HFFc6 (cell line): Measurements from ENCODE around the gene CCDC8. TPM values are rescaled to one million over a fixed set of nuclear protein-coding genes. Genes with fewer than 3 reads are reported as not detected.
A peak's percentile ranks its signal among the peaks of the same experiment; 100 is the strongest.

Source experiments
- DNase-seq: peaks from one replicate; pipeline ENCODE4 v3.0.0-alpha.2; 2018
- H3K27ac Mint-ChIP-seq: 2 replicates; pipeline ENCODE4 v1.8.0; 2020; ENCODE audit warnings: mild to moderate bottlenecking, mixed read lengths
- H3K27me3 Mint-ChIP-seq: 2 replicates; pipeline ENCODE4 v1.8.0; 2021; ENCODE audit warnings: mild to moderate bottlenecking, moderate library complexity, mixed read lengths; ENCODE audit not compliant: insufficient read depth
- H3K36me3 Mint-ChIP-seq: 2 replicates; pipeline ENCODE4 v1.8.0; 2021; ENCODE audit warnings: low read depth, mixed read lengths
- H3K4me1 Mint-ChIP-seq: 2 replicates; pipeline ENCODE4 v1.8.0; 2020; ENCODE audit warnings: low read depth, mixed read lengths
- H3K4me3 Mint-ChIP-seq: 2 replicates; pipeline ENCODE4 v1.8.0; 2020; ENCODE audit warnings: mild to moderate bottlenecking, moderate library complexity, mixed read lengths
- H3K9me3 Mint-ChIP-seq: 2 replicates; pipeline ENCODE4 v1.8.0; 2020; ENCODE audit warnings: mild to moderate bottlenecking, mixed read lengths
- CTCF ChIP-seq: fragments of 200-600 bp; sonication (generic); IDR thresholded peaks from 2 replicates; pipeline ENCODE4 v1.5.0; 2021; ENCODE audit warnings: antibody characterized with exemption, mild to moderate bottlenecking
- long read RNA-seq: library from polyadenylated mRNA; unstranded; transcript quantifications from one replicate; pipeline ENCODE4 v2.0.0, GENCODE V29; 2019
- total RNA-seq, 6 experiments: library from RNA; stranded (reverse); fragmentation: NEBNext Ultra II Directional; extraction: Animal tissue kit (Norgen Biotek cat#: 25700); gene quantifications; 2 replicates in 1 of 6; 3 replicates in 5 of 6; pipeline ENCODE4 v1.2.3, GENCODE V29; 2021

Gene CCDC8, protein sequence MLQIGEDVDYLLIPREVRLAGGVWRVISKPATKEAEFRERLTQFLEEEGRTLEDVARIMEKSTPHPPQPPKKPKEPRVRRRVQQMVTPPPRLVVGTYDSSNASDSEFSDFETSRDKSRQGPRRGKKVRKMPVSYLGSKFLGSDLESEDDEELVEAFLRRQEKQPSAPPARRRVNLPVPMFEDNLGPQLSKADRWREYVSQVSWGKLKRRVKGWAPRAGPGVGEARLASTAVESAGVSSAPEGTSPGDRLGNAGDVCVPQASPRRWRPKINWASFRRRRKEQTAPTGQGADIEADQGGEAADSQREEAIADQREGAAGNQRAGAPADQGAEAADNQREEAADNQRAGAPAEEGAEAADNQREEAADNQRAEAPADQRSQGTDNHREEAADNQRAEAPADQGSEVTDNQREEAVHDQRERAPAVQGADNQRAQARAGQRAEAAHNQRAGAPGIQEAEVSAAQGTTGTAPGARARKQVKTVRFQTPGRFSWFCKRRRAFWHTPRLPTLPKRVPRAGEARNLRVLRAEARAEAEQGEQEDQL
- 10 to 100 TPM in 4 of 6 experiments, 1 to 10 TPM in 2; 6.3 to 10.6 (median 10.2) TPM for total RNA-seq
- long read RNA-seq, partial matches to known transcripts: 0 of 3 reads
- long read RNA-seq, other reads (novel, unspliced or antisense): 0 of 3 reads

DNA sequence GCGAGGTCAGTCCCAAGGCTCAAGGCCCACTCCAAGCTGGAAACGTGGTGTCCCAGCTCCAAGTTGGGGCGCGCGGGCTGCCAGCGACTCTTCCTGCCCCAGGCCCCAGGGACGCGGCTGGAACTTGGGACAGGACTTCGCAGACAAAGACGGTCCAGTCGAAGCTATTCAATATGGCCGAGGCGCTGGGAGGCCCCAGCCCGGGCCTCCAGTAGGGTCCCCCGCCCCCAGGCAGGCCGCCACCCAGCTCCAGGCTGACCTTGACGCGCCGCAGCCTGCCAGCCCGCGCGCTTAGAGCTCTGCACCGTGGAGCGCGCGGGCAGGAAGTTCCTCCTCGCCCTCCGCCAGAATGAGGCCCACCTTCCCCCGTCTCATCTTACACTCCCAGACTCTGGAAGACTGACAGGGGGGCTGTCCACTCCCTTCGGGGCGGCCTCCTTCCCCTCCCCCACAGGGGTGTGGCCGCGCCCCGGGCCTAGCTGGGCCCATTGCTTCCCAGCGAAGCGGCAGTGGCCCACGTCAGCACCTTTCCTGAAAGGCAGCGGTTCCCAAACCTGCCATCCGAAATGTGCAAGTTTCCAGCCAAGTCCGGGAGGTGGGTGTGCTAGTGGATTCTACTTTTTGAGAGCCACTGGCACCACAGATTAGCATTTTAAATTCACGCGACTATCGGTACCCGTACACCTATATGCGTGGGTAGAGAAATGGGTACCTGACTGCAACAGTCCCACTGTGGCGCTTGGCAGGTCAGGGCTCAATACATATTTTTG, at the start of gene CCDC8:
CCDC8 (minus strand) TSS at position 303 of the 770 bp plus-strand sequence. CDS start 754 bp downstream, outside the sequence.
- TF ChIP-seq CTCF: no peak
- H3K9me3 Mint-ChIP-seq: no peaks in the 10 kb centered on the region
- H3K27ac Mint-ChIP-seq: peak within 1 kb of the TSS; percentile 72
- peaks cover 40% of the 10 kb centered on the region for H3K4me1 Mint-ChIP-seq
- H3K4me3 Mint-ChIP-seq: peak within 1 kb of the TSS; percentile 86
- H3K36me3 Mint-ChIP-seq: peaks cover 5% of the 10 kb centered on the region; the same call in 1 of the 2 replicates
- DNase-seq: peak; percentile 64
- H3K27me3 Mint-ChIP-seq: peaks cover 15% of the 10 kb centered on the region

DNA sequence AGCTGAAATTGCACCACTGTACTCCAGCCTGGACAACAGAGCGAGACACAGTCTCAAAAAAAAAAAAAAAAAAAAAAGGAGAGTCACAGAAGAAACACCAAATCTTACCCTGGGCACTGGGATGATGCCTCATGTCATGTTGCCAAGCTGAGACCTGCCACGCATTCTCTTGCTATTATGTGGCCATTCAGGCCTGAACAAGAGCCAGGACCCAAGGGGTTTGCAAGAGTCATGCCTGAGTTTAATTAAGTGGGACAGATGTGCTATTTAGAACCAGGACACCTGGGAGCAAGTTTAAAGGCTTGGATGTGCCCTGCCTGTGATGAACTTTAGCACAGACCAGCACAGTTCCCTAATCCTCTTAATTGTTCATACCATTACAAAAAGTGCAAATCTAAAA, 48.2 kb upstream of the CCDC8 start:
- DNase-seq: no peak
- H3K4me1 Mint-ChIP-seq: peaks cover 9% of the 10 kb centered on the region
- no peak overlapping the region for H3K4me3 Mint-ChIP-seq
- no peaks in the 10 kb centered on the region; the same call in 1 of the 2 replicates for H3K27me3 Mint-ChIP-seq
- no peak overlapping the region for H3K27ac Mint-ChIP-seq
- TF ChIP-seq CTCF: no peak
- H3K9me3 Mint-ChIP-seq: no peaks in the 10 kb centered on the region
- H3K36me3 Mint-ChIP-seq: peaks cover 4% of the 10 kb centered on the region; the same call in 1 of the 2 replicates

GRCh38 chr19:46460981-46461380, 47.6 kb upstream of the CCDC8 start:
- Mint-ChIP-seq H3K36me3 (peaks cover 4% of the 10 kb centered on the region; the same call in 1 of the 2 replicates), H3K4me3 (no peak overlapping the region), H3K9me3 (no peaks in the 10 kb centered on the region), H3K27me3 (no peaks in the 10 kb centered on the region; the same call in 1 of the 2 replicates), H3K4me1 (peaks cover 9% of the 10 kb centered on the region), H3K27ac (no peak overlapping the region)
- DNase-seq: no peak
- no peak for TF ChIP-seq CTCF

DNA sequence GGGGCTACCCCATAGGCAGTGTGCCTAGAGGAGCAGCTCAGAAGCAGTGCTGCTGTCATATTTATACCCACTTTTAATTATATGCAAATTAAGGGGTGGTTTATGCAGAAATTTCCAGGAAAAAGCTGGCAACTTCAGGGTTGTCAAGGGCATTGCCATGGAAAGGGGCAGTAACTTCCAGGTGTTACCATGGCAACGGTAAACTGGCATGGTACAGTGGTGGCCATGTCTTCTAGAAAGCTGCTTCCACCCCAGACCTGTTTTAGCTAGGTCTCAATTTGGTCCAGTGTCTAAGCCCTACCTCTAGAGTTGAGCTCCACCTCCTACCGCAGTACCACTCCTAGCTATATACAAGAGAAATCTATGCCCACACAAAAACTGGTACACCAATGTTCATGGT, 46.7 kb upstream of the CCDC8 start:
- Mint-ChIP-seq H3K4me3 (no peak overlapping the region), H3K36me3 (no peaks in the 10 kb centered on the region), H3K4me1 (peaks cover 6% of the 10 kb centered on the region; the same call in 1 of the 2 replicates), H3K27ac (no peak overlapping the region), H3K27me3 (no peaks in the 10 kb centered on the region; the same call in 1 of the 2 replicates), H3K9me3 (no peaks in the 10 kb centered on the region)
- TF ChIP-seq CTCF: no peak
- DNase-seq: no peak

GRCh38 chr19:46456930-46457329, 43.6 kb upstream of the CCDC8 start:
- H3K9me3 Mint-ChIP-seq: no peaks in the 10 kb centered on the region
- no peak overlapping the region for H3K4me3 Mint-ChIP-seq
- H3K4me1 Mint-ChIP-seq: peaks cover 6% of the 10 kb centered on the region; the same call in 1 of the 2 replicates
- H3K27me3 Mint-ChIP-seq: peaks cover 8% of the 10 kb centered on the region
- TF ChIP-seq CTCF: no peak
- no peak for DNase-seq
- no peak overlapping the region for H3K27ac Mint-ChIP-seq
- H3K36me3 Mint-ChIP-seq: no peaks in the 10 kb centered on the region
